SK-N-SH (cell line): ENCODE results near the gene ST6GALNAC2. TPM values are rescaled to one million over a fixed set of nuclear protein-coding genes. Genes with fewer than 3 reads are reported as not detected.

Experiments used
- CTCF ChIA-PET: fragments of 300-600, 350-600 bp; formaldehyde crosslinking; extraction: SDS; loops from one replicate; lab custom pipeline; 2021; lab: Yijun Ruan, JAX
- POLR2A ChIA-PET: fragments of 350-600 bp; sonication (Branson Sonifier 250); formaldehyde crosslinking; extraction: SDS; loops from one replicate; lab custom pipeline; 2020; ENCODE audit warnings: antibody characterized with exemption, inconsistent platforms; lab: Yijun Ruan, JAX
- DNase-seq: peaks from one replicate; pipeline ENCODE4 v3.0.0; 2012
- H2AFZ ChIP-seq: fragments of 200-600 bp; sonication (generic); 2 replicates; pipeline ENCODE4 v1.8.1; 2016; ENCODE audit warnings: antibody characterized with exemption, mild to moderate bottlenecking, low read depth
- H3F3A ChIP-seq: fragments of 200-600 bp; sonication (generic); replicated peaks from 2 replicates; pipeline ENCODE3; 2016; ENCODE audit warnings: antibody characterized with exemption, mild to moderate bottlenecking; ENCODE audit not compliant: insufficient read depth
- H3K27ac ChIP-seq, 2 experiments: fragments of 200-500 bp in 1 of 2; fragments of 200-600 bp in 1 of 2; sonication (Bioruptor generic) in 1 of 2; sonication (generic), shearing (Covaris generic) in 1 of 2; 2 replicates each; pipeline versions ENCODE4 v1.5.1 to v1.6.1; 2014 to 2016; ENCODE audit warnings: low read depth in 2 of 2, inconsistent platforms in 1 of 2, low read length in 1 of 2, mild to moderate bottlenecking in 1 of 2, mixed read lengths in 1 of 2
- H3K27me3 ChIP-seq: fragments of 200-600 bp; sonication (generic), shearing (Covaris generic); 2 replicates; pipeline ENCODE4 v1.6.1; 2016; ENCODE audit warnings: mixed run types; ENCODE audit not compliant: insufficient read depth
- H3K36me3 ChIP-seq, 2 experiments: fragments of 200-500 bp in 1 of 2; fragments of 200-600 bp in 1 of 2; sonication (Bioruptor generic) in 1 of 2; sonication (generic) in 1 of 2; replicated peaks in 1 of 2; 2 replicates each; pipeline versions ENCODE3 to v1.5.1; 2014 to 2016; ENCODE audit warnings: low read length in 1 of 2, mild to moderate bottlenecking in 1 of 2; ENCODE audit not compliant: insufficient read depth in 2 of 2, control insufficient read depth in 1 of 2
- H3K4me1 ChIP-seq, 2 experiments: fragments of 200-500 bp in 1 of 2; fragments of 200-600 bp in 1 of 2; sonication (Bioruptor generic) in 1 of 2; sonication (generic), shearing (Covaris generic) in 1 of 2; 2 replicates each; pipeline versions ENCODE4 v1.5.1 to v1.6.1; 2014 to 2016; ENCODE audit warnings: low read depth in 1 of 2, low read length in 1 of 2, mixed run types in 1 of 2; ENCODE audit not compliant: insufficient read depth in 2 of 2, control insufficient read depth in 1 of 2
- H3K4me2 ChIP-seq: fragments of 200-600 bp; sonication (generic), shearing (Covaris generic); 2 replicates; pipeline ENCODE4 v1.6.1; 2017; ENCODE audit warnings: mixed run types
- H3K4me3 ChIP-seq, 2 experiments: fragments of 200-500 bp in 1 of 2; fragments of 200-600 bp in 1 of 2; sonication (Bioruptor generic) in 1 of 2; sonication (generic), shearing (Covaris generic) in 1 of 2; 2 replicates each; pipeline versions ENCODE4 v1.5.1 to v1.8.1; 2014 to 2016; ENCODE audit warnings: low read depth in 2 of 2, inconsistent platforms in 1 of 2, low read length in 1 of 2, mild to moderate bottlenecking in 1 of 2, mixed read lengths in 1 of 2, moderate library complexity in 1 of 2
- H3K79me2 ChIP-seq: fragments of 200-600 bp; sonication (generic); 2 replicates; pipeline ENCODE4 v1.8.1; 2017; ENCODE audit warnings: mild to moderate bottlenecking; ENCODE audit not compliant: insufficient read depth
- H3K9ac ChIP-seq: fragments of 200-600 bp; sonication (generic); 2 replicates; pipeline ENCODE4 v1.6.1; 2017; ENCODE audit warnings: mixed run types
- H3K9me2 ChIP-seq: fragments of 200-600 bp; sonication (generic); 2 replicates; pipeline ENCODE4 v1.6.1; 2017; ENCODE audit warnings: mixed run types
- H3K9me3 ChIP-seq: fragments of 200-600 bp; sonication (generic); 2 replicates; pipeline ENCODE4 v1.6.1; 2017; ENCODE audit warnings: mixed run types, mild to moderate bottlenecking, moderate library complexity
- H4K20me1 ChIP-seq: fragments of 200-600 bp; sonication (generic); 2 replicates; pipeline ENCODE4 v1.6.1; 2017; ENCODE audit warnings: mild to moderate bottlenecking, mixed run types; ENCODE audit not compliant: insufficient read depth
- CHD2 ChIP-seq: fragments of 150-350 bp; IDR thresholded peaks from 2 replicates; pipeline ENCODE4 v1.6.1; 2018; ENCODE audit warnings: low read length; ENCODE audit not compliant: partially characterized antibody
- EZH2phosphoT487 ChIP-seq: fragments of 200-600 bp; sonication (generic); IDR thresholded peaks from 2 replicates; pipeline ENCODE4 v1.6.1; 2017; ENCODE audit warnings: low read depth, mixed run types, mild to moderate bottlenecking, antibody characterized with exemption, moderate library complexity, borderline replicate concordance
- FOSL2 ChIP-seq: IDR thresholded peaks from 2 replicates; pipeline ENCODE4 v1.4.0; 2012; ENCODE audit warnings: low read depth, mild to moderate bottlenecking, moderate library complexity, borderline replicate concordance
- FOXM1 ChIP-seq: IDR thresholded peaks from 2 replicates; pipeline ENCODE4 v1.4.0; 2012; ENCODE audit warnings: low read depth, mild to moderate bottlenecking
- JUND ChIP-seq: IDR thresholded peaks from 2 replicates; pipeline ENCODE4 v1.4.0; 2012
- MAX ChIP-seq: IDR thresholded peaks from 2 replicates; pipeline ENCODE4 v1.4.0; 2012; ENCODE audit warnings: low read depth
- MEF2A ChIP-seq: IDR thresholded peaks from 2 replicates; pipeline ENCODE4 v1.4.0; 2012; ENCODE audit warnings: low read depth, borderline replicate concordance
- MXI1 ChIP-seq: IDR thresholded peaks from 2 replicates; pipeline ENCODE4 v1.6.1; 2012; ENCODE audit warnings: mild to moderate bottlenecking, low read depth, low read length, improper control_type of control experiment
- NRF1 ChIP-seq: IDR thresholded peaks from 2 replicates; pipeline ENCODE4 v1.6.1; 2012; ENCODE audit warnings: low read depth, mild to moderate bottlenecking, low read length
- POLR2AphosphoS5 ChIP-seq: IDR thresholded peaks from 2 replicates; pipeline ENCODE4 v1.6.1; 2012; ENCODE audit warnings: low read depth, low read length
- RAD21 ChIP-seq: IDR thresholded peaks from 2 replicates; pipeline ENCODE4 v1.6.1; 2012; ENCODE audit warnings: mild to moderate bottlenecking, low read length
- RCOR1 ChIP-seq: fragments of 150-350 bp; IDR thresholded peaks from 2 replicates; pipeline ENCODE4 v1.6.1; 2017; ENCODE audit warnings: antibody characterized with exemption, low read length
- REST ChIP-seq: IDR thresholded peaks from 2 replicates; pipeline ENCODE4 v1.6.1; 2012; ENCODE audit warnings: mild to moderate bottlenecking, low read depth, low read length, moderate library complexity
- SIN3A ChIP-seq: IDR thresholded peaks from 2 replicates; pipeline ENCODE4 v1.6.1; 2012; ENCODE audit warnings: low read depth, mild to moderate bottlenecking, low read length, moderate library complexity, borderline replicate concordance
- SMC3 ChIP-seq: IDR thresholded peaks from 2 replicates; pipeline ENCODE4 v1.6.1; 2012; ENCODE audit warnings: low read depth, low read length, improper control_type of control experiment
- TCF12 ChIP-seq: IDR thresholded peaks from 2 replicates; pipeline ENCODE4 v1.4.0; 2012
- USF1 ChIP-seq: IDR thresholded peaks from 2 replicates; pipeline ENCODE4 v1.4.0; 2012; ENCODE audit warnings: low read depth, borderline replicate concordance
- ZBTB33 ChIP-seq: IDR thresholded peaks from 2 replicates; pipeline ENCODE4 v1.4.0; 2012; ENCODE audit warnings: low read depth, borderline replicate concordance
- WGBS: methylation state at CpG from one replicate; pipeline ENCODE4 v1.1.6; 2017; ENCODE audit warnings: low lambda C conversion rate; 5-methylcytosine and 5-hydroxymethylcytosine counted together
- polyA plus RNA-seq, 3 experiments: library from polyadenylated mRNA; depleted of rRNA; stranded (reverse); fragments of >200 nt; gene quantifications; 2 replicates each; pipeline ENCODE4 v1.2.3, GENCODE V29; 2012

Gene ST6GALNAC2
- polyA plus RNA-seq, 1 of the 3 experiments (the other 2 are of a cell fraction), result 0.94 TPM

GRCh38 chr17:76558198-76559095 lies 27.2 kb downstream of the ST6GALNAC2 start (continued):
- TF ChIP-seq MAX, result no peak; the same call in none of the 2 replicates
- no peak for TF ChIP-seq RCOR1
- no peak for TF ChIP-seq EZH2phosphoT487
- TF ChIP-seq RAD21, result peak; percentile 80
- TF ChIP-seq CHD2, result no peak
- no peak for TF ChIP-seq MEF2A
- no peak for TF ChIP-seq JUND
- no peak for TF ChIP-seq ZBTB33
- TF ChIP-seq MXI1, result peak; percentile 89
- TF ChIP-seq TCF12, result no peak
- no peak for TF ChIP-seq NRF1
- TF ChIP-seq SIN3A, result peak; percentile 66; the same call in 1 of the 2 replicates
- TF ChIP-seq POLR2AphosphoS5, result no peak

- H3K4me2 ChIP-seq, result peak overlapping the region; percentile 79
- H3K27me3 ChIP-seq, result no peaks in the 10 kb centered on the region
- peaks cover 38% of the 10 kb centered on the region for H4K20me1 ChIP-seq
- under 1% methylated on average over 55 of the region's 55 CpGs for WGBS
- H3F3A ChIP-seq, result peaks cover 30% of the 10 kb centered on the region
- ChIA-PET POLR2A (interaction anchor here (0.6 to 4.4 kb wide), 18 partner anchors 10 to 169 kb away, joined by 3 to 49 read pairs (median 4); partner anchors contain the start of genes CYGB, JMJD6 and MXRA7), CTCF (interaction anchor here (0.7 to 14.5 kb wide), 65 partner anchors 8 to 291 kb away, joined by 3 to 319 read pairs (median 6); partner anchors contain the start of genes JMJD6, METTL23, MFSD11 and MXRA7)
- peaks cover 17 to 26% of the 10 kb centered on the region in 2 experiments for H3K36me3 ChIP-seq
- peak overlapping the region; percentile 71 to 89 for H3K27ac ChIP-seq
- peaks cover 53% of the 10 kb centered on the region for H3K79me2 ChIP-seq
- peaks cover 26 to 42% of the 10 kb centered on the region in 2 experiments for H3K4me1 ChIP-seq
- no peaks in the 10 kb centered on the region for H3K9me2 ChIP-seq
- H3K9me3 ChIP-seq, result no peaks in the 10 kb centered on the region
- peak overlapping the region; percentile 89 for H2AFZ ChIP-seq
- H3K9ac ChIP-seq, result peak overlapping the region; percentile 89
- peak; percentile 98 for DNase-seq
- peak overlapping the region; percentile 83 to 92 for H3K4me3 ChIP-seq
- TF ChIP-seq RAD21 (peak; percentile 50), FOSL2 (no peak), MXI1 (peak; percentile 99), TCF12 (no peak), FOXM1 (no peak), USF1 (no peak), MEF2A (no peak), ZBTB33 (peak; percentile 100), REST (peak; percentile 62), POLR2AphosphoS5 (peak; percentile 99), SMC3 (0 out of 2 replicates have a peak, but pooled peaks have one; percentile 1)
Measured at GRCh38 chr17:76557368-76558197, 28.1 kb downstream of the ST6GALNAC2 start.
